ENCODE measurements around the gene PDGFA. TPM values are rescaled to one million over a fixed set of nuclear protein-coding genes. Genes with fewer than 3 reads are reported as not detected.

Gene PDGFA
- total RNA-seq, 3 donors from 2014 or later (not counting 1 experiment from before 2014, with no cell fraction given), result 0.86 to 2.0 (median 1.5) TPM

DNA sequence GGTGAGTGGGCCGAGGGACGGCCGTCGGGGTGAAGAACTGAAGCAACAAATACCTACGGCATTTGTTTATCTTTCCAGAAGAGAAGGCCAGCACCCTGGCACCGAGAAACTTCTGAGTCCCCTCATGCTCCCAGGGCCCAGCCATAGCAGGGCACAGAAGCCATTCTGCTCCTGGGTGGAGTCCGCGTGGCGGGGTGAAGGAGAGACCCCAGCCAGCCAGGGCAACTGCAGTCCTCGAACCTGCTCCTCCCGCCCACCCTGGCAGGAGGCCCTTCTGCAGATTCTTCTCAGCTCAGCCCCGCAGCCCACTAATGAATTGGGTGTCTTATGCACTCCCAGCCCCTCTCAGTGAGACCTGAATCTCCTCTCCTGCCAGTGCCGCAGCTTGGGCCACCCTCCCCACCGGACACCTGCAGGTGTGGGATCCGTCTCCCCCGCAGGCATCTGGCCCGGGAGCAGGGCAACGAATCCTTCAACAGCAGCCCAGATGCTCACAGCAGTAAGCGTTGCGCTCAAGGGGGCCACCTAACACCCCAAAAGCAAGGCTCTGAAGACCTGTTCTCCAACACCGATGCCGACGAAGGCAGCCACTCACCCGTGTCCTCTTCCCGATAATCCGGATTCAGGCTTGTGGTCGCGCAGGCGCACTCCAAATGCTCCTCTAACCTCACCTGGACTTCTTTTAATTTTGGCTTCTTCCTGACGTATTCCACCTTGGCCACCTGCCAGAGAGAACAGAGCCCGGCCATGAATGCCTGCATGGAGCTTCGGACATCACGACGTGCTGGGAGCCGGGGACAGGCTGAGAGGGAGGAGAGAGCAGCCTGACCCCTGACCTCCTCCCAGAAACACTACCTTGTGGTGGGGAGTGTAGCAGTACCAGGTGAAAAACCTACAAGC, 18.9 kb downstream of the PDGFA start:
- no peak overlapping the region for H3K27ac ChIP-seq (ENCODE audit: low read length)
- no peaks in the 10 kb centered on the region for H3K9me3 Mint-ChIP-seq
- intact Hi-C loops (cut with micrococcal nuclease), result no loop called here
- H3K36me3 ChIP-seq (ENCODE audit: control insufficient read depth, insufficient read depth, low read length), result no peaks in the 10 kb centered on the region
- H3K9me3 ChIP-seq (ENCODE audit: control insufficient read depth, insufficient read depth, low read length), result no peaks in the 10 kb centered on the region
- H3K4me3 Mint-ChIP-seq, result no peak overlapping the region
- H3K4me3 ChIP-seq (ENCODE audit: low read length), result no peak overlapping the region
- no peaks in the 10 kb centered on the region for H3K4me1 ChIP-seq (ENCODE audit: control insufficient read depth, insufficient read depth, low read length)
- H3K36me3 Mint-ChIP-seq, result no peaks in the 10 kb centered on the region
- ATAC-seq, result no peak
- no peak overlapping the region for H3K27ac Mint-ChIP-seq
- H3K27me3 ChIP-seq (ENCODE audit: control insufficient read depth, insufficient read depth, low read length), result no peaks in the 10 kb centered on the region
- WGBS (ENCODE audit: insufficient coverage), result 94% methylated on average over 35 of the region's 35 CpGs
- no peaks in the 10 kb centered on the region for H3K27me3 Mint-ChIP-seq (ENCODE audit: low read depth in 2 of 2)
- no peak for TF ChIP-seq CTCF (IDR thresholded peaks at IDR 0.05)
- peaks cover 0 to 5% of the 10 kb centered on the region in 2 donors for H3K4me1 Mint-ChIP-seq
- DNase-seq, result no peak

GRCh38 chr7:499853-500485, 19.7 kb downstream of the PDGFA start:
- H3K27ac ChIP-seq (ENCODE audit: low read length), result no peak overlapping the region
- intact Hi-C loops (cut with micrococcal nuclease), result no loop called here
- DNase-seq (no peak), ATAC-seq (no peak)
- no peaks in the 10 kb centered on the region for H3K27me3 Mint-ChIP-seq (ENCODE audit: low read depth in 2 of 2)
- H3K27ac Mint-ChIP-seq, result no peak overlapping the region
- no peaks in the 10 kb centered on the region for H3K36me3 ChIP-seq (ENCODE audit: control insufficient read depth, insufficient read depth, low read length)
- no peaks in the 10 kb centered on the region for H3K36me3 Mint-ChIP-seq
- H3K4me1 ChIP-seq (ENCODE audit: control insufficient read depth, insufficient read depth, low read length), result no peaks in the 10 kb centered on the region
- H3K4me1 Mint-ChIP-seq, result peaks cover 0 to 5% of the 10 kb centered on the region in 2 donors
- 93% methylated on average over 20 of the region's 20 CpGs for WGBS (ENCODE audit: insufficient coverage)
- H3K4me3 Mint-ChIP-seq, result no peak overlapping the region
- H3K9me3 ChIP-seq (ENCODE audit: control insufficient read depth, insufficient read depth, low read length), result no peaks in the 10 kb centered on the region
- TF ChIP-seq CTCF (IDR thresholded peaks at IDR 0.05), result no peak
- H3K4me3 ChIP-seq (ENCODE audit: low read length), result no peak overlapping the region
- no peaks in the 10 kb centered on the region for H3K9me3 Mint-ChIP-seq
- no peaks in the 10 kb centered on the region for H3K27me3 ChIP-seq (ENCODE audit: control insufficient read depth, insufficient read depth, low read length)

- ATAC-seq, result no peak
- no peaks in the 10 kb centered on the region for H3K27me3 Mint-ChIP-seq (ENCODE audit: low read depth in 2 of 2)
- peaks cover 0 to 5% of the 10 kb centered on the region in 2 donors for H3K4me1 Mint-ChIP-seq
- Histone ChIP-seq H3K27ac (ENCODE audit: low read length) (no peak overlapping the region), H3K4me3 (ENCODE audit: low read length) (no peak overlapping the region), H3K4me1 (ENCODE audit: control insufficient read depth, insufficient read depth, low read length) (no peaks in the 10 kb centered on the region), H3K27me3 (ENCODE audit: control insufficient read depth, insufficient read depth, low read length) (no peaks in the 10 kb centered on the region), H3K36me3 (ENCODE audit: control insufficient read depth, insufficient read depth, low read length) (no peaks in the 10 kb centered on the region), H3K9me3 (ENCODE audit: control insufficient read depth, insufficient read depth, low read length) (no peaks in the 10 kb centered on the region)
- intact Hi-C loops (cut with micrococcal nuclease), result no loop called here
- no peak overlapping the region for H3K4me3 Mint-ChIP-seq
- H3K27ac Mint-ChIP-seq, result no peak overlapping the region
- WGBS (ENCODE audit: insufficient coverage), result 96% methylated on average over 11 of the region's 11 CpGs
- no peak for DNase-seq
- no peaks in the 10 kb centered on the region for H3K36me3 Mint-ChIP-seq
- no peak for TF ChIP-seq CTCF (IDR thresholded peaks at IDR 0.05)
- H3K9me3 Mint-ChIP-seq, result no peaks in the 10 kb centered on the region
Measured at GRCh38 chr7:498678-499641, 20.7 kb downstream of the PDGFA start.
